ENCODE results near the gene WDR88. TPM values are rescaled to one million over a fixed set of nuclear protein-coding genes. Genes with fewer than 3 reads are reported as not detected.

WDR88 gene
- polyA plus RNA-seq, 1 experiment = not detected

DNA sequence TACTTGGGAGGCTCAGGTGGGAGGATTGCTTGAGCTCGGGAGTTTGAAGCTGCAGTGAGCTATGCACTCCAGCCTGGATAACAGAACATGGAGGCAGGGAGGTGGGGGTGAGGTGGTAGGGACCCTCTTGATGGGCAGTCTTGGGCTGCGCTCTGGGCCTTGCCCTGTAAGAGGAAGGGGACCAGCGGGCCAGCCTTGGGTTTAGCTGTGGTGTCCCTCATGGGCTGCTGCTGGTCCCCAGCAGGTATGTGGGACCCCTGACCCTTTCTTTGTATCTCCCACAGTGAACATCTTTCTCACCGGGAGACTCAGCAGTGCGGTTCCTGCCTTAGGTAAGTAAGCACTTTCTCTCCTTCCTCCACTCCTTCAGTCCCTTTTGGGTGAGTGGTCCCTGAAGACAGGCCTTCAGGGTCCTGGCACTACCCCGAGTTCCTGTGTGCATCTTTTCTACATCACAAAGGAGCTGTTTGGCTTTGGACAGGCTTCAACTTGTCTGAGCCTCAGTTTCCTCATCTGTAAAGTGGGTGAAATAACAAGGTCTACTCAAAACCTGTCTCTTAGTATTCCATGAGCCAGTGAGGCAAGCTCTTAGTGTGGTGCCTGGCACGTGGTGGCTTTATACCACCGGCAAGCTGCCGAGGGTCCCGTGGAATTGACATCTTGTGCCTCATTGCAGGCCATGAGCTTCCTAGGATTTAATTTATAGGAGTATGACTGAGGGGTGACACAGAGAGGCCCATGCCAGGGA is 64.7 kb downstream of the WDR88 start:
- POLR2A ChIA-PET = no interaction called here
- no peak for TF ChIP-seq CTCF (IDR thresholded peaks at IDR 0.05; ENCODE audit: low read depth, low read length)
- CTCF ChIA-PET = interaction anchor here (1.5 to 2.8 kb wide), 2 partner anchors 12 to 39 kb away, joined by 4 to 20 read pairs; no protein-coding TSS in a partner anchor

DNA sequence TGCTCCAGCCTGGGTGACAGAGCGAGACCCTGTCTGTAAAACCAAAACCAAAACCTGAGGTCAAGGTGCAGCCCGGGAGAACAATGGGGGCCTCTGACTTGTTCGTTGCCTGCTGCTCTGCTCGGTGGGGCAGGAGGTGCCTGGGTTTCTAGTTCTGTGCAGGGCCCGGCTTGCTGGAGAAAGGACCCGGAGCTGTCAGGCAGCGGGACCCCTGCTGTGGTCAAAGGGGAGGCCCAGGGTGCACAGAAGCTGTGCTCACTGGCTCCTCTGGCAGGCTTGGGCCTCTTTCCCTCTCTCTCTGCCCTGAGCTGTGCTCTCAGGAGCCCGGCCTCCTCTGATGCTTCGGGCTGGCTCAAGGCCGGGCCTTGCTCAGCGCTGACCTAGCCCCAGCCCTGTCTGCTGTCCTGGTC is 65.7 kb downstream of the WDR88 start:
- Histone ChIP-seq H3K27ac (ENCODE audit: low read depth, low read length) (no peak overlapping the region), H3K9me3 (ENCODE audit: control insufficient read depth, insufficient read depth, low read length) (no peaks in the 10 kb centered on the region; the same call in 1 of the 2 replicates), H3K27me3 (ENCODE audit: control insufficient read depth, insufficient read depth, low read length) (no peaks in the 10 kb centered on the region), H3K4me3 (ENCODE audit: low read depth, low read length) (no peak overlapping the region)
- POLR2A ChIA-PET = no interaction called here
- CTCF ChIA-PET = interaction anchor here (2.8 kb wide), 1 partner anchor 13 kb away, joined by 20 read pairs; no protein-coding TSS in a partner anchor
- DNase-seq (ENCODE audit: low read depth, low spot score) = no peak
- TF ChIP-seq CTCF (IDR thresholded peaks at IDR 0.05; ENCODE audit: low read depth, low read length) = no peak

More for the DNA sequence above, 64.7 kb downstream of the WDR88 start:
- Histone ChIP-seq H3K27me3 (ENCODE audit: control insufficient read depth, insufficient read depth, low read length) (peaks cover 4% of the 10 kb centered on the region), H3K27ac (ENCODE audit: low read depth, low read length) (no peak overlapping the region), H3K4me3 (ENCODE audit: low read depth, low read length) (no peak overlapping the region), H3K9me3 (ENCODE audit: control insufficient read depth, insufficient read depth, low read length) (no peaks in the 10 kb centered on the region)
- no peak for DNase-seq (ENCODE audit: low read depth, low spot score)

DNA sequence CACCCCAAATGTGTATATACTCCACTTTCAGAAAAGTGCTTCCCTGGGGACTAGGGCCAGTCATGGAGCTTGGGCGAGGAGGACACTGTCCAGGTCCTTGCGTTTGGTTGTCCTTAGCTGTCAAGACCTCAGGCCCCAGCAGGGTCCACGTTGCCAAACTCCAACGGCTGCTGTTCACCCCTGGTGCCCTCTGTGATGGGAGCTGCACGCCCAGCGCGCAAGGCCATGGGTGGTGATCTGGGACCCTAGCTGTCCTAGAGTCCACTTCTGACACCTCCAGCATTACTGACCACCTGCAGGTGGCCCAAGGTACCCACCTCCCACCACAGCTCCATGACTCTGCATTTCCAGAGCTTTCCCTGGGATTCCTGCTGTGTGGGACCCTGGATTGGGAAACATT is 66.3 kb downstream of the WDR88 start:
- POLR2A ChIA-PET = interaction anchor here (0.6 kb wide), 1 partner anchor 69 kb away, joined by 5 read pairs; no protein-coding TSS in a partner anchor
- Histone ChIP-seq H3K4me3 (ENCODE audit: low read depth, low read length) (no peak overlapping the region), H3K9me3 (ENCODE audit: control insufficient read depth, insufficient read depth, low read length) (no peaks in the 10 kb centered on the region; the same call in 1 of the 2 replicates), H3K27me3 (ENCODE audit: control insufficient read depth, insufficient read depth, low read length) (no peaks in the 10 kb centered on the region), H3K27ac (ENCODE audit: low read depth, low read length) (no peak overlapping the region)
- TF ChIP-seq CTCF (IDR thresholded peaks at IDR 0.05; ENCODE audit: low read depth, low read length) = no peak
- no peak for DNase-seq (ENCODE audit: low read depth, low spot score)
- CTCF ChIA-PET = interaction anchor here (0.5 to 1.0 kb wide), 2 partner anchors 14 to 233 kb away, joined by 3 to 4 read pairs; no protein-coding TSS in a partner anchor

DNA sequence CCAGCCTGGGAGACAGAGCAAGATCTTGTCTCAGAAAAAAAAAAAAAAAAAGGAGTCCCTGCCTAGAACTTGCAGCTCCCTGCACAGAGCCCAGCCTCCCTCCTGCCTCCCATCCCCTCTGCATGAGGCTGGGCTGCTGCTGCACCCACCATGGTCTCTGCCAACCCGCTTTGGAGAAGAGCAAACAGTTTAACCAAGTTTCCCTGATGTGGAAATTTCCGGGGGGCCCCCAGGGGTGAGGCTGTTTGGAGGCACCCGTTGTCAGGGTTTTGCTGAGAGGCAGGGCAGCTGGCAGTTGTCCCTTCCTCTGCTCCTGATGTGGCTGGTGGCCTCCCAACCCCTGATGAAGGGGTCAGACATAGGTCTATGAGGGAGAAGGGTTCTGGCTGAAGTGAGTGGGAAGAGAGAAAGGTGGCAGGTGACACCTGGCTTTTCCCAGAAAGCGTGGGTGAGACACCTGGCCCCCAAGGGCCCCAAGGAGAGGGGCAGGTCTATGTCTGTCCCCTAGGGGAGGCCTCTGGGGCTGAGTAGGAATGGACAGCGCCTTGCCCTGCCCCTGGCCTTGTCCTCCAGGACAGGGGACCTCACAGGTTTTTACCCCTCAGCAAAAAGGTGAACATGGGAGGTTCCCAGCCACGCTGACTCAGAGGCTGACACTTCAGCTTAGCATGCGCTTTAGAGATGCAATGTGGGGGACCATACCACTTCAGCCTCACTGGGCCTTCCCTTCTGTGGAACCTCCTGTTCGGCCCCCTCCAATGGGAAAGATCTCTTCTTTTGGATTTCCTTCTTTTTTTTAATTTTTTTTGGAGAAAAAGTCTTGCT is 67.7 kb downstream of the WDR88 start:
- Histone ChIP-seq H3K4me3 (ENCODE audit: low read depth, low read length) (no peak overlapping the region), H3K27me3 (ENCODE audit: control insufficient read depth, insufficient read depth, low read length) (no peaks in the 10 kb centered on the region), H3K9me3 (ENCODE audit: control insufficient read depth, insufficient read depth, low read length) (no peaks in the 10 kb centered on the region; the same call in 1 of the 2 replicates), H3K27ac (ENCODE audit: low read depth, low read length) (no peak overlapping the region)
- ChIA-PET CTCF (interaction anchor here (0.6 kb wide), 2 partner anchors 9 to 24 kb away, joined by 3 to 8 read pairs; no protein-coding TSS in a partner anchor), POLR2A (interaction anchor here (0.7 kb wide), 1 partner anchor 23 kb away, joined by 4 read pairs; no protein-coding TSS in a partner anchor)
- DNase-seq (ENCODE audit: low read depth, low spot score) = no peak
- no peak for TF ChIP-seq CTCF (IDR thresholded peaks at IDR 0.05; ENCODE audit: low read depth, low read length)
